Large intestine (tissue), 3 donors: Measurements from ENCODE around the gene AKAP3. TPM values are rescaled to one million over a fixed set of nuclear protein-coding genes. Genes with fewer than 3 reads are reported as not detected.
A peak's percentile ranks its signal among the peaks of the same experiment; 100 is the strongest.

Experiments used
- DNase-seq, 2 donors: peaks; one replicate each; pipeline versions ENCODE4 v3.0.0 to v3.0.0-alpha.2; 2013
- H3K27ac ChIP-seq: one replicate; pipeline ENCODE4 v1.5.1; 2013; ENCODE audit warnings: low read length
- H3K27me3 ChIP-seq: 2 replicates; pipeline ENCODE4 v1.6.1; 2013; ENCODE audit warnings: low read length; ENCODE audit not compliant: control insufficient read depth, insufficient read depth
- H3K36me3 ChIP-seq: 2 replicates; pipeline ENCODE4 v1.6.1; 2013; ENCODE audit warnings: low read length; ENCODE audit not compliant: control insufficient read depth, insufficient read depth
- H3K4me1 ChIP-seq: one replicate; pipeline ENCODE4 v1.6.1; 2013; ENCODE audit warnings: low read length; ENCODE audit not compliant: control insufficient read depth, insufficient read depth
- H3K4me3 ChIP-seq: one replicate; pipeline ENCODE4 v1.5.1; 2013; ENCODE audit warnings: low read length
- H3K9me3 ChIP-seq: one replicate; pipeline ENCODE4 v1.6.1; 2013; ENCODE audit warnings: mild to moderate bottlenecking, low read depth, low read length, moderate library complexity; ENCODE audit not compliant: control insufficient read depth
- WGBS: methylation state at CpG from one replicate; pipeline ENCODE4 v1.1.5; 2013; ENCODE audit warnings: low lambda C conversion rate; ENCODE audit not compliant: insufficient coverage; 5-methylcytosine and 5-hydroxymethylcytosine counted together
- polyA plus RNA-seq: library from polyadenylated mRNA; unstranded; fragments of 120-200 nt; gene quantifications from one replicate; pipeline ENCODE4 v1.2.1, GENCODE V29; 2013

The AKAP3 gene
- polyA plus RNA-seq, 1 donor = 2.4 TPM

DNA sequence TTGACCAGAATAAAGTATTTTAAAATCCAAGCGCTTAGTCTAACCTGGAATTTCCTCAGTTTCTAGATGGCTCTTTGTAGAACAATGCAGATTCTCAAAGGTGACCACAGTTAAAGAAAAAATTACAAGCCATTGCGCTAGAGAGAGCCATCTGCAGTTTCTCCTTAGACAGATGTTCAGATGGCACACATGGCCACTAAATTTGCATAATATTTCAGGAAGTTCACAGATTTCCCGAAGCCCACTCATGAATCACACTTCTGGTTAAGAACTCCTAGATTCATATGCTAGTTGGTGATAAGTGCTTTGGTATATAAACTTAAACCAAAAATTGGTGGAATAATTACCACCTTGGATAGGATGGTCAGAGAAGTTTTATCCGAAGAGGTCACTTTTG, 749 bp downstream of the AKAP3 start:
- no peaks in the 10 kb centered on the region for H3K27me3 ChIP-seq
- H3K4me3 ChIP-seq = peak overlapping the region; percentile 86
- H3K36me3 ChIP-seq = no peaks in the 10 kb centered on the region
- WGBS = no CpG with 5 or more reads among the region's 4 CpGs
- no peaks in the 10 kb centered on the region for H3K9me3 ChIP-seq
- DNase-seq = no peak
- peak overlapping the region; percentile 99 for H3K27ac ChIP-seq
- H3K4me1 ChIP-seq = peaks cover 11% of the 10 kb centered on the region

DNA sequence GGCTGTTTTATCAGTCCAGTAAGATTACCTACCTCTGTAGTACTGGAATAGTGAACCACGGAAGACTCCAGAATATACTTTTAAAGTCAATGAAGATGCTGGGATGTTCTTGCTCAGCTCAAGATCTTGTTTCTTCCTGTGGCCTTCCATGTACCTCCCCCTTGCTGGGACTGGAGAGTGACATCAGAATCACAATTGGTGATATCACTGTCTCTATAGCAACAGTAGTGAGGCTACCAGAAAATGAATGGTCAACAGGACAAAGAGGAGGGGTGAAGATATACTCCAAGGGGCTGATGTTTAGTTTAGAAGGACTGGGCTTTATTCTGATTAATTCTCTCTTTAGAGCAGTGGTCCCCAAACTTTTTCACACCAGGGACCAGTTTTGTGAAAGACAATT, 3.8 kb downstream of the AKAP3 start:
- no peaks in the 10 kb centered on the region for H3K27me3 ChIP-seq
- H3K9me3 ChIP-seq = no peaks in the 10 kb centered on the region
- WGBS = no CpG with 5 or more reads among the region's 1 CpG
- DNase-seq = no peak
- no peak overlapping the region for H3K4me3 ChIP-seq
- no peaks in the 10 kb centered on the region for H3K36me3 ChIP-seq
- H3K27ac ChIP-seq = no peak overlapping the region
- peaks cover 9% of the 10 kb centered on the region for H3K4me1 ChIP-seq

DNA sequence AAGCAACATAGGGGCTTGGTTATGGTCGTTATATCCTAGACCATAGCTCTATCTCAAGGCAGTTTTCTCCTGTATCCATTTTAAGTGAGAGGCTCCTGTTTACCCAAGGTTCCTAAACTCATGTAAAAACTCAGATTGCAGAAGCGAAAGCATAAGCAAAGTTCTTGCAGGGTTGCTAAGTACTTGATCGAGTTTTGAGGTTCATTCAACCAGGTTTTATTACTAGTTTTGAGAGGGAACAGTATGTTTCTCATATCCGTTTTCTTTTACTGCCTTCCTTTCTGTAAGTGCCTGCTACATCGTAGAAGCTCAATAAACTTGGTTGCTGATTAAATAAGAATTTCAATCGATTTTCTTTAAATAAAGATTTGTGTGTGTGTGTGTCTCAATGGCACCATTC, 5.1 kb downstream of the AKAP3 start:
- Histone ChIP-seq H3K27ac (no peak overlapping the region), H3K9me3 (no peaks in the 10 kb centered on the region), H3K36me3 (no peaks in the 10 kb centered on the region), H3K4me3 (no peak overlapping the region), H3K4me1 (peaks cover 6% of the 10 kb centered on the region), H3K27me3 (no peaks in the 10 kb centered on the region)
- WGBS = 80% methylated on average over 1 of the region's 6 CpGs
- no peak for DNase-seq

DNA sequence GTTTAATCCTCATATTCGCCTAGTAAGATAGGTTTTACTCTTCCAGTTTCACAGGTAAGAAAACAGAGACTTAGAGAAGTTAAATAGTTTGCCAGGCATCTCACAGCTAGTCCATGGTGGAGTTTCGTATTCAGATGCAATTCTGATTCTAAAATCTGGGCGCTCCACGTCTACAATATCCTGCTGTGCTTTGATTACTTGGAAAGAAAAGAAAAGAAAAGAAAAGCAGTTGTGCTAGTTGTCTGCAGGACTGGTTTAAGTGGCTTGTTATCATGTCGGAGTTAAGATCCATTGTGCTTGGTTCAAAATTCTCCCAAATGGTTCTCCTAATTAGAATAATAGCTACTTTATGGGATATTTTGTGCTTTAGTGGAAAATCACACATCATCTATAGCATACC, 18.6 kb downstream of the AKAP3 start:
- Histone ChIP-seq H3K27me3 (no peaks in the 10 kb centered on the region), H3K4me3 (no peak overlapping the region), H3K36me3 (no peaks in the 10 kb centered on the region), H3K9me3 (no peaks in the 10 kb centered on the region), H3K27ac (no peak overlapping the region), H3K4me1 (no peaks in the 10 kb centered on the region)
- DNase-seq = no peak
- WGBS = 73% methylated on average over 2 of the region's 5 CpGs

DNA sequence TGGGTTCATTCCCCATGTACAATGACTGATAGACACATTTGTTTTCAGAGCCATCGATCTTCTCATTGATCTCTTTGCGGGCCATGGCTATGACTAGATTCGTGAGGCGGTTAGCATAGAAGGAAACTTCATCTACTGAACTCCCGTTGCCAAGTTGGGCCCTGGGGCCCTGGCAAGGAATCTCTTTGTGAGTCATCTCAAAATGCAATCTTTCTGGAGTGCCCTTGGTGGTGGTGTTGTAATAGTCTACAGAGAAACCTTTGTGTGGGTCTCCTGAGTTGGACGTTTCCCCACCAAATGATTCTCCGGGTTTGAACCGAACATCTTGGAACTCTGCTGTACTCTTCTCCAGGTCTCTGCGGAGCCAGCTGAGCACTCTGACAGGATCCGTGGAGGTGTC, 20.4 kb downstream of the AKAP3 start:
- Histone ChIP-seq H3K4me3 (no peak overlapping the region), H3K27me3 (no peaks in the 10 kb centered on the region), H3K27ac (no peak overlapping the region), H3K36me3 (no peaks in the 10 kb centered on the region), H3K9me3 (no peaks in the 10 kb centered on the region), H3K4me1 (no peaks in the 10 kb centered on the region)
- WGBS = no CpG with 5 or more reads among the region's 10 CpGs
- DNase-seq = no peak

DNA sequence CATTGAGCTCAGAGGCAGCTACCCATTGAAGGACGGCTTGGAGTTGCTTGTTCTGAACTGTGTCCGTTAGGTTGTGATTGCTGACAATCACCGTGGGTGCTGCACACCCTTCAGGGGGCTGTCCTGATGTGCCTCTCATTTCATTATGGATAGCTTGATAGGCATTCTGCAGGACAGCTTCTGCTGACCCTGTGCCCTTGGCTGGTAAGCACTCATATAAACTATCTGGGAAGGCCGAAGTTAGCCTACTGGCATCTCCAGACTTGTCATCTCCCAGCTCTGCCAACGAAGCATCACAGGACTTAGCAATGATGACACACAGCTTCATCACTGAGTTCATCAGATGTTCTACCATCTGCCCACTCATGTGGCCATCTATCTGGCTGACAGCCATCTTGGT, 22.3 kb downstream of the AKAP3 start:
- no CpG with 5 or more reads among the region's 5 CpGs for WGBS
- Histone ChIP-seq H3K36me3 (no peaks in the 10 kb centered on the region), H3K9me3 (no peaks in the 10 kb centered on the region), H3K27ac (no peak overlapping the region), H3K4me3 (no peak overlapping the region), H3K4me1 (no peaks in the 10 kb centered on the region), H3K27me3 (no peaks in the 10 kb centered on the region)
- DNase-seq = no peak

DNA sequence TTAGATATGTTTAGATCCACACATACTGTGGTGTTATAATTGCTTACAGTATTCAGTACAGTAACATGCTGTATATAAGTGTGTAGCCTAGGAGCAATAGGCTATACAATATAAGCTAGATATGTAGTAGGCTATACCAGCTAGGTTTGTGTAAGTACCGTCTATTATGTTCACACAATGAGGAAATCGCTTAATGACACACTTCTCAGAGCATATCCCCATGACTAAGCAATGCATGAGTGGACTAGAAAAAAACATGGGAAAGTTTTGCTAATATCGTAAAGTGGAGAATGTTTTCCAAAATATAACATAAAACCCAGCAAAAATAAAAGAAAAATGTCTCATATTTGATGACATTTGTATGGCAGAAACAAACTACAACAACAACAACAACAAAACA, 27.3 kb downstream of the AKAP3 start:
- DNase-seq = no peak
- no peaks in the 10 kb centered on the region for H3K9me3 ChIP-seq
- H3K4me1 ChIP-seq = no peaks in the 10 kb centered on the region
- 100% methylated on average over 2 of the region's 3 CpGs for WGBS
- no peaks in the 10 kb centered on the region for H3K27me3 ChIP-seq
- no peak overlapping the region for H3K27ac ChIP-seq
- no peak overlapping the region for H3K4me3 ChIP-seq
- H3K36me3 ChIP-seq = no peaks in the 10 kb centered on the region

DNA sequence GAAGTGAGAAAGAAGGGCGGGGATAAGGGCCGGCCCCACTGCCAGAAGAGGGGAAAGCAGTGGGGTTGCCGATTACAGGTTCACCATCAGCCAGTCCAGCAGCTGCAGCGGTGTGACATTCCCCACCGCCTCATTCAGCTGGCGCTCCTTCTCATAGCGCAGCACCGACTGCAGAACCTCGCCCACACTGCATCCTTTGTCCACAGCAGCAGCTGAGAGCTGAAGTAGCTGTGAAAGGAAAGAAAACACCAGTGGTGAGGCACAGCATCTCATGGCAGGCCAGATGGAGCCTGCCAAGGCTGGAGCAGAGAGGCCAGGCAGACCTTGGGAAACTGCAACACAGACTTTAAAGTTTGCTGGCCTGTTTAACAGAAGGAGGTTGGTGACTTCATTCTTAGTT, 33.2 kb downstream of the AKAP3 start:
- H3K27ac ChIP-seq = no peak overlapping the region
- no peaks in the 10 kb centered on the region for H3K9me3 ChIP-seq
- no peaks in the 10 kb centered on the region for H3K27me3 ChIP-seq
- peaks cover 38% of the 10 kb centered on the region for H3K36me3 ChIP-seq
- no peak for DNase-seq
- H3K4me3 ChIP-seq = no peak overlapping the region
- no peaks in the 10 kb centered on the region for H3K4me1 ChIP-seq
- WGBS = no CpG with 5 or more reads among the region's 9 CpGs

DNA sequence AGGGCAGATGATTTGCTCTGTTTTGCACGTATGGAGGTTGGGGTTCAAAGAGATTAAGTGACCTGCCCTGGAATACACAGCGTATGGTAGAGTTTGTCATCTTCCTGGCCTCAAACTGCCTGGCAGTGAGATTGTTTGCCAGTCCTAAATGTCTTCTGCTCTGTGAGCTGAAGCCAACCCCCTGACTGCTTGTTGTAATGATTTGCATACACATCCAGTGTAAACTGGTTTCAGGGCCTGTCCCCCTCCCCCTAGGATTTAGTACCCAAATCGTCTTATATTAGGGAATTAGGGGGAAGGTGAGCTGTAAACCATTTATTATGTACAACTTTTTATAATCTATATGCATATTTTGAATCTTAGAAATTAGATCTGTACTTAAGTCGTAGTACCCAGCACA, 38.4 kb downstream of the AKAP3 start:
- WGBS = no CpG with 5 or more reads among the region's 4 CpGs
- H3K27ac ChIP-seq = no peak overlapping the region
- peaks cover 46% of the 10 kb centered on the region for H3K36me3 ChIP-seq
- H3K27me3 ChIP-seq = no peaks in the 10 kb centered on the region
- H3K4me1 ChIP-seq = peaks cover 6% of the 10 kb centered on the region
- no peak for DNase-seq
- H3K4me3 ChIP-seq = no peak overlapping the region
- no peaks in the 10 kb centered on the region for H3K9me3 ChIP-seq

DNA sequence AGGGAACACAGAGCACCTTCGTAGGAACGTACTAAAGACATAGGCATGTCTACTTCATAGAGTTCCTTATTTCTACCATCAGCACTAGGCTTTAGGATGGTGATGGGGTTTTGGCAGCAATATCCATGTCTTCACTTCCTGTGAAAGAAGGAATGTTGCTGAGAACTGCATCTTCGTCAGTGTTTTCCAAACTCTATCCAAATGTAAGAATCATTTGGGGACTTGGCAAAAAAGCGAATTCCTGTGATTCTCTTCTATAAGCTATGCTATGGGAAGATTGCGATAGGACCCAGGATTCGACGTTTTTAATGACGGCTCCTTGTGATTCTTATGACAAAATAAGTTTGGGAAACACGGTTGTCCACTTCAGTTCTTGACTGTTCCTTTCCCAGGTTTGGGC, 39.8 kb downstream of the AKAP3 start:
- no CpG with 5 or more reads among the region's 9 CpGs for WGBS

DNA sequence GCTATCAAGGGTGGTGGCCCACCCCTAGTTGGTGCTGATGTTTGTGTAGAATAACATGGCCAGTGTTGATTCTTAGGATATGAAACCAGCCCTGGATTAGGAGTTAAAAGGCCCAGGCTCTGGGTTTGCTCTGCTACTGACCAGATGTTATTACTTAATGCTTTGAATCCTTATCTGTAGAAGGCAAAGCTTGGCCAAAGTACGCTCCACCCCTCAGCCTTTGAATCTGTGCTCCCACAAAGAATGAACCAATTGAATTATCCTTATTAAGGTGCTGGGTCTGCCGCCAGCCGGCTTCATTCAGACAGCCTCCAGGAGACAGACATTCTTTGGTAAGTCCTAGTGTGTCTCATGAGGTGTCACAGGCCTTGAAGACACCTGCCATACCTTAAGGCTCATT, 41.8 kb downstream of the AKAP3 start:
- H3K4me3 ChIP-seq = no peak overlapping the region
- no peaks in the 10 kb centered on the region for H3K9me3 ChIP-seq
- H3K27me3 ChIP-seq = peaks cover 5% of the 10 kb centered on the region
- peaks cover 6% of the 10 kb centered on the region for H3K4me1 ChIP-seq
- no peak overlapping the region for H3K27ac ChIP-seq
- peak; percentile 23 to 55 for DNase-seq
- WGBS = no CpG with 5 or more reads among the region's 3 CpGs
- H3K36me3 ChIP-seq = peaks cover 21% of the 10 kb centered on the region

More for the DNA sequence above, 39.8 kb downstream of the AKAP3 start:
- Histone ChIP-seq H3K4me1 (peaks cover 6% of the 10 kb centered on the region), H3K27me3 (no peaks in the 10 kb centered on the region), H3K36me3 (peaks cover 38% of the 10 kb centered on the region), H3K4me3 (no peak overlapping the region), H3K27ac (no peak overlapping the region), H3K9me3 (no peaks in the 10 kb centered on the region)
- DNase-seq = no peak
